Stomach (tissue), 4 donors: ENCODE measurements around the gene OLIG3.

ENCODE experiments used
- CTCF ChIP-seq, 7 experiments: fragments of 450-650 bp in 4 of 7; fragments of 200-600 bp in 3 of 7; sonication (generic) in 3 of 7; IDR thresholded peaks; one replicate each; pipeline ENCODE4 v1.5.1; 2016 to 2019; ENCODE audit warnings: antibody characterized with exemption in 7 of 7, control low read depth in 2 of 7, mild to moderate bottlenecking in 1 of 7
- POLR2A ChIP-seq, 4 donors: fragments of 450-650 bp; IDR thresholded peaks; one replicate each; pipeline ENCODE4 v1.6.1; 2016; ENCODE audit warnings: antibody characterized with exemption in 4 of 4, control low read depth in 2 of 4, mild to moderate bottlenecking in 1 of 4, moderate library complexity in 1 of 4

- TF ChIP-seq CTCF (IDR thresholded peaks at IDR 0.05) (no peak), POLR2A (IDR thresholded peaks at IDR 0.05) (no peak)
These were observed 50.3 kb downstream of the OLIG3 start for GRCh38 chr6:137443901-137444300.
